Activated naive CD8-positive, alpha-beta T cell treated with anti-CD3 and anti-CD28 coated beads, Interleukin-2, amount 10 ng/mL, durations not matched to agents 7 days and 5 days (primary cell): ENCODE data around the gene MOB2. TPM values are rescaled to one million over a fixed set of nuclear protein-coding genes. Genes with fewer than 3 reads are reported as not detected.

Source experiments
- ATAC-seq: fragments of 150-1000 bp; cut with Tn5 transposase; one replicate; pipeline ENCODE4 v1.10.0; 2021; ENCODE audit warnings: low read depth, moderate library complexity
- POLR2A ChIA-PET: fragments of 350-600 bp; sonication (Branson Sonifier 250); formaldehyde crosslinking; loops from one replicate; lab custom pipeline; 2021; ENCODE audit warnings: antibody characterized with exemption; lab: Charles Lee
- DNase-seq: peaks from one replicate; pipeline ENCODE4 v3.0.0; 2021
- H3K27ac Mint-ChIP-seq: one replicate; pipeline ENCODE4 v1.8.0; 2022; ENCODE audit warnings: mild to moderate bottlenecking, mixed read lengths
- H3K27me3 Mint-ChIP-seq: one replicate; pipeline ENCODE4 v1.8.0; 2022; ENCODE audit warnings: mild to moderate bottlenecking, moderate library complexity, mixed read lengths
- H3K36me3 Mint-ChIP-seq: one replicate; pipeline ENCODE4 v1.8.0; 2021; ENCODE audit warnings: mild to moderate bottlenecking, mixed read lengths
- H3K4me1 Mint-ChIP-seq: one replicate; pipeline ENCODE4 v1.8.0; 2021; ENCODE audit warnings: mixed read lengths
- H3K4me3 Mint-ChIP-seq: one replicate; pipeline ENCODE4 v1.8.0; 2022; ENCODE audit warnings: mild to moderate bottlenecking, moderate library complexity, mixed read lengths
- H3K9me3 Mint-ChIP-seq: one replicate; pipeline ENCODE4 v1.8.0; 2021; ENCODE audit warnings: mixed read lengths
- total RNA-seq, 2 experiments: library from RNA; stranded (reverse); gene quantifications; one replicate each; pipeline ENCODE4 v1.2.3, GENCODE V29; 2021

MOB2 gene
- total RNA-seq, 2 experiments from 2014 or later = 43.2 to 47.2 TPM

DNA sequence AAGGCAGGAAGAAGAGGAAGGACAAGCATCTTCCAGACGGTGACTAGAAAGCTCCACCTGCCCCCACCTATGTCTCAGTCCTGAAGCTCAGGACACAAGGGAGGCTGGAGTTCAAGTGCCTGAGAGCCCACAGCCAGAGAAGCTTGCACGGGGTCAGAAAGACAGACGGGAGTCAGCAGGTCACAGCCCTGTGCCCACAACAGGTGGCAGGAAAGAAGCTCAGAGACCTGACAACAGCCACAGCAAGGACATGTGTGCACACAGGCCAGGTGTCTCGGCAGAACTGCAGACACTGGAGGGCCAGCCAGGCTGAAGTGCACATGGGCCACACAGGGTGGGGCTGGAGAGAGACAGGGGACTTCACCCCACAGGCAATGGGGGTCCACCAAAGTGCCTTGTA lies 37.2 kb upstream of the MOB2 start:
- Mint-ChIP-seq H3K4me1 (no peaks in the 10 kb centered on the region), H3K4me3 (no peak overlapping the region), H3K36me3 (no peaks in the 10 kb centered on the region), H3K9me3 (no peaks in the 10 kb centered on the region), H3K27me3 (no peaks in the 10 kb centered on the region), H3K27ac (no peak overlapping the region)
- no peak for DNase-seq
- no peak for ATAC-seq
- POLR2A ChIA-PET = no interaction called here

DNA sequence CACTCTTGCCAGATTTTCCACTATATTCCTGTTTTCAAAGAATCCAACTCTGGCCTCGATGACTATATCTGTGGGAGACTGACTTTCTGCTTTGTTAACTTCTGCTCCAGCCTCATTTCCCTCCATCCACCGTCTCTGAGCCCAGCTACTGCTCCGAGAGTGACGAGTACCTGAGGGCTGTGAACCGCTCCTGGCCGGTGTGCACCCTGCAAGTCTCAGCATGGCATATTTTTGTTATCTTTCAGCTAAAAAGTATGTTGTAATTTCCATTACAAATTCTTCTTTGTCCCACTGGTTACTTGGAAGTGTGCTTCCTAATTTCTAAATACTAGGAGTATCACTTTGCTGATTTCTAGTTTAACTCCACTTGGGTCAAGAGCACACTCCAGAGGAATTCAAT lies 36.5 kb upstream of the MOB2 start:
- Mint-ChIP-seq H3K4me1 (no peaks in the 10 kb centered on the region), H3K36me3 (no peaks in the 10 kb centered on the region), H3K27me3 (no peaks in the 10 kb centered on the region), H3K9me3 (no peaks in the 10 kb centered on the region), H3K27ac (no peak overlapping the region), H3K4me3 (no peak overlapping the region)
- ATAC-seq (no peak), DNase-seq (no peak)
- POLR2A ChIA-PET = no interaction called here

DNA sequence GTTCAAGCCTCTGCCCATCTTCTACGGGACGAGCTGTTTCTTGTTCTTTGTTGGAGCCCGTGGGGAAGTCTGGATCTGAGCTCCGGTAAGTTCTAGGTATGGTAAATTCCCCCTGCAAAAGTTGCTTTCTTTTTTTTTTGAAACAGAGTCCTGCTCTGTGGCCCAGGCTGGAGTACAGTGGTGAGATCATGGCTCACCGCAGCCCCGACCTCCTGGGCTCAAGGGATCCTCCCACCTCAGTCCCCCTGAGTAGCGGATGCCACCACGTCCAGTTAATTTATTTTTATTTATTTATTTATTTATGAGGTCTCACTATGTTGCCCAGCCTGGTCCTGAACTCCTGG lies 35.5 kb upstream of the MOB2 start:
- POLR2A ChIA-PET = no interaction called here
- Mint-ChIP-seq H3K36me3 (no peaks in the 10 kb centered on the region), H3K9me3 (no peaks in the 10 kb centered on the region), H3K4me3 (no peak overlapping the region), H3K4me1 (no peaks in the 10 kb centered on the region), H3K27ac (no peak overlapping the region), H3K27me3 (no peaks in the 10 kb centered on the region)
- DNase-seq = no peak
- ATAC-seq = no peak

DNA sequence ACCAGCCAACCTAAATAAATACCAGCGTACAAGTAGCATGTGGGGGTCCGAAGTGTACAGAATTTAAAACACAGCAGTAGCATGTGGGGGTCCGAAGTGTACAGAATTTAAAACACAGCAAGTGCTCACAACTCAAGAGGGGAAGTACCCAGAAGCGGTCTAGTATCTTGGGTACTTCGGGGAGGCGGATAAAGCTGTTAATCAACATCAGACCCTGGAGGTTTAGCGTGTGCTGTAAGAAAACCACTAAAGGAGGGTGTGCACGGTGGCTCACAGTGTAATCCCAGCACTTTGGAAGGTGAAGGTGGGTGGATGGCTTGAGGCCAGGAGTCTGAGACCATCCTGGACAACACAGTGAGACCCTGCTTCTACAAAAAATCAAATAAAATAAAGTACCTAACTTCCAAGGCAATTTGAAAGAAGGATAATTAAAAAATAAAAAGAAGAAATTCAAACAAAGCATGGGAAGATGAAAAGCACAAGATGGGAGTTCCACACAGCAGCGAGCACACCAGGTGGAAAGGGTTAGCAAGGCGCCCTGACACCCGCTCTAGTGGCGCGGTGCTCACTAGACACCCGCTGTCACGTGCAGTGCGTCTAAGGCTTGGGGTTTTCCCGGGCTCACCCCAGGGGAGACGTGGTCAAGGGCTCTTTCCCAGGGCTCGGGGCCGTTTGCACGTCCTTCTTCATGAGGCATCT lies 35.0 kb upstream of the MOB2 start:
- H3K27me3 Mint-ChIP-seq = no peaks in the 10 kb centered on the region
- no peaks in the 10 kb centered on the region for H3K4me1 Mint-ChIP-seq
- DNase-seq (no peak), ATAC-seq (no peak)
- no peak overlapping the region for H3K27ac Mint-ChIP-seq
- H3K4me3 Mint-ChIP-seq = no peak overlapping the region
- no peaks in the 10 kb centered on the region for H3K9me3 Mint-ChIP-seq
- POLR2A ChIA-PET = no interaction called here
- H3K36me3 Mint-ChIP-seq = no peaks in the 10 kb centered on the region

DNA sequence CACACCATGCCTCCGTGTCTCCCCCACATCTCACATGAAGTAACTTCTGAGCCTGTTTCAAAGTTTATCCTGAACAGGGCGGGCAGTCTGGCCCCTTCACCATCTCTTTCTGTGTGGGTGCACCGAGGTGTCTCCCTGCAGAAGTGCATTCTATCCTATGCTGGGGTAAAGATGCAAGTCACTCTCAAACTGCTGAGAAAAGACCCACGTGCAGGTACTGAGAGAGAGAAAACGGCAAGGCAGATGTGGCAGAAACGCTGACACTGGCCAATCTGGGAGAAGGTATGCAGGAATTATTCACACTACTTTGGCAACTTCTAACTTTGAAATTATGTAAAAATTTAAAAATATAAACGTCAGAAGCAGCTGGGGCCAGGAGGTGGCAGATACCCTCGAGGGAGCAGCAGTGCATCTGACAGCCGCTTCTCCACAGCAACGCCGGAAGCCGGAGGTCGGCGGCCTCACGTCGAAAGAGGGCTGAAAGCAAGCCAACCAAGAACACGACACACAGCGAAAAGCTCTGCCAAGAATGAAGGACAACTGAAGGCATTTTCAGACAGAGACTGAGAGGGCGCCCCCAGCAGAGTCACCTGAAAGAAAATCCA lies 34.2 kb upstream of the MOB2 start:
- H3K27ac Mint-ChIP-seq = no peak overlapping the region
- H3K27me3 Mint-ChIP-seq = no peaks in the 10 kb centered on the region
- H3K9me3 Mint-ChIP-seq = no peaks in the 10 kb centered on the region
- POLR2A ChIA-PET = no interaction called here
- no peaks in the 10 kb centered on the region for H3K36me3 Mint-ChIP-seq
- DNase-seq (no peak), ATAC-seq (no peak)
- peaks cover 1% of the 10 kb centered on the region for H3K4me1 Mint-ChIP-seq
- no peak overlapping the region for H3K4me3 Mint-ChIP-seq

DNA sequence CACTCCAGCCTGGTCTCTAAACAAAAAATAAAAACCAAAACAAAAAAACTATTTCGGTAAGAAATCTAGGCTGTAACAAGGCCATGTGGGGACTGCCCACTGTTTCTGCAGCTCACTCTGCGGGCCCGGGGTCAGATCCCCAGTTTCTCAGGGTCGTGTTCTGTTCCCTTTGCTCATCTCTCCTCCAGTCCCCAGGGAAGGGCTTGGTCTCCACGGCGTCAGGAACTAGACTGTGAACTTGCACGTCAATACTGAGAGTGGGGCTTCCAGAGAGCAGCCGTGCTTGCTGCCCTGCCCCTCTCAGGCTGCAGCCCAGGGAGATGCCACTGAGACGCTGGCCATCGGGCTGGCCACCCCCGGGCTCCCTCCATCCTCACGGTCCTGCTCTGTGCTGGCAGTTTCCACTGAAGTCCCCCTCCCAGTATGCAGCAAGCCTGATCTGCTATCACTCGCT lies 33.7 kb upstream of the MOB2 start:
- no peak for DNase-seq
- Mint-ChIP-seq H3K27me3 (no peaks in the 10 kb centered on the region), H3K4me1 (peaks cover 1% of the 10 kb centered on the region), H3K27ac (no peak overlapping the region), H3K36me3 (no peaks in the 10 kb centered on the region), H3K4me3 (no peak overlapping the region), H3K9me3 (no peaks in the 10 kb centered on the region)
- no peak for ATAC-seq
- POLR2A ChIA-PET = no interaction called here

DNA sequence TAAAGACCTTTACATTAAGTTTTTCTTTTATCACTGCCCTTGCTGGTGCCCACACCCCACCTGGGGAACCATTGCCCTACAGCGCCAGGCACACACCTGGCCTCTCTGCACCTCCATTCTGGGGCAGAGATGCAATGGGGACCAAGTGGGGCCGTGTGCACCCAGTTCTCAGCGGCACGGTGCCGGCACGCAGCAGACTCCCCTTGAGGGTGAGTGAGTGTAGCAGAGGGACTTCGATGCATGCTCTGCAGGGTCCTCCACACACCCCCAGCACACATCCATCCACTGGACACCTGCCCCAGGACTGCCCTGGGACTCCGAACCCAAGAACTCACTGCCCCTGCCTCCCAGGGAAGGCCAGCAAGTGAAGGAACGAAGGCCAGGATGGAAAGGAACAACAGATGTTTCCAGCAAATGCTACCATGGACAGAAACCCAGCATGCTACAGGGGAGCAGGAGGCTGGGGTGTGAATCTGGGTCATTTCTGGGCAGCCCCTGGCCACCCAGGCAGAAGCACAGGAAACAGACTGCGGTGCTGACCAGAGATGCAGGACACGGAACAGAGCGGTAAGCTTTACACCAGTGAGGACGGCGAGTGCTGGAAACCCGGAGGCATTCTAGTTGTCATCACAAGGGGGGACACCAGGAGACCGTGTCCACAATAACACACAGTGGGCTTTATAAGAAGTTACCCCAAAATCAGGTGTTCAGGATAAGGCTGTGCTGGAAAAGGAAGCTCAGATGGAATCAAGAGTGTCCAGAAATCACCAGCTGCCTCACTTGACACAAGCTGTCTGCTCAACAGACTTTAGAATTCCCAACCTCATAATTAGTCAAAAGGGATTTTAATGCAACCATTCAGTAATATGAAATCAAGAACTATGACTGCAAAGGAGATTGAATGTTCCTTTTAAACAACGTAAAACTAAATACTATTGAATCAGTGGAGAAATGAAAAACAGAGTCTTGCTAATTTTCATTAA lies 32.7 kb upstream of the MOB2 start:
- H3K27me3 Mint-ChIP-seq = no peaks in the 10 kb centered on the region
- ATAC-seq (no peak), DNase-seq (no peak)
- no peaks in the 10 kb centered on the region for H3K36me3 Mint-ChIP-seq
- H3K9me3 Mint-ChIP-seq = no peaks in the 10 kb centered on the region
- H3K4me1 Mint-ChIP-seq = peaks cover 1% of the 10 kb centered on the region
- POLR2A ChIA-PET = no interaction called here
- H3K4me3 Mint-ChIP-seq = no peak overlapping the region
- no peak overlapping the region for H3K27ac Mint-ChIP-seq

DNA sequence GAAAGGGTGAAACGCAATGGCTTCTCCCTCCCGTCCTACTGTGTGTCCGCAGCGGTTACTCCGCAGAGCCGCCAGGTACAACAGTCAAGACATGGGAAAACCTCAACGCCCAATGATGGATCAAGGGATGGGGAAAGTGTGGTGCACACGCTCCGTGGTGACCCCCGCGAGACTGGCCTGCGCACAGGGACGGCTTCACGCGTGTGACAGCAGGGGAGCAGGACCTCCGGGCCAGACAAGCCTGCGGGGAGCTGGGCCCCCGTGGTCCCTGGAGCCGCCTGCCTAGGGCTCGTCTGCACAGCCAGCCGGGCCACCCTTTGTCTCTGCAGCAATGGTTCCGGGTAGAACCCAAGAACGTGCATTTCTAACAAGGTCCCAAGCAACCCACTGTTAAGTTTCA lies 31.7 kb upstream of the MOB2 start:
- Mint-ChIP-seq H3K9me3 (no peaks in the 10 kb centered on the region), H3K27me3 (no peaks in the 10 kb centered on the region), H3K27ac (no peak overlapping the region), H3K36me3 (peaks cover 1% of the 10 kb centered on the region), H3K4me1 (peaks cover 6% of the 10 kb centered on the region), H3K4me3 (no peak overlapping the region)
- POLR2A ChIA-PET = no interaction called here
- no peak for DNase-seq
- no peak for ATAC-seq

DNA sequence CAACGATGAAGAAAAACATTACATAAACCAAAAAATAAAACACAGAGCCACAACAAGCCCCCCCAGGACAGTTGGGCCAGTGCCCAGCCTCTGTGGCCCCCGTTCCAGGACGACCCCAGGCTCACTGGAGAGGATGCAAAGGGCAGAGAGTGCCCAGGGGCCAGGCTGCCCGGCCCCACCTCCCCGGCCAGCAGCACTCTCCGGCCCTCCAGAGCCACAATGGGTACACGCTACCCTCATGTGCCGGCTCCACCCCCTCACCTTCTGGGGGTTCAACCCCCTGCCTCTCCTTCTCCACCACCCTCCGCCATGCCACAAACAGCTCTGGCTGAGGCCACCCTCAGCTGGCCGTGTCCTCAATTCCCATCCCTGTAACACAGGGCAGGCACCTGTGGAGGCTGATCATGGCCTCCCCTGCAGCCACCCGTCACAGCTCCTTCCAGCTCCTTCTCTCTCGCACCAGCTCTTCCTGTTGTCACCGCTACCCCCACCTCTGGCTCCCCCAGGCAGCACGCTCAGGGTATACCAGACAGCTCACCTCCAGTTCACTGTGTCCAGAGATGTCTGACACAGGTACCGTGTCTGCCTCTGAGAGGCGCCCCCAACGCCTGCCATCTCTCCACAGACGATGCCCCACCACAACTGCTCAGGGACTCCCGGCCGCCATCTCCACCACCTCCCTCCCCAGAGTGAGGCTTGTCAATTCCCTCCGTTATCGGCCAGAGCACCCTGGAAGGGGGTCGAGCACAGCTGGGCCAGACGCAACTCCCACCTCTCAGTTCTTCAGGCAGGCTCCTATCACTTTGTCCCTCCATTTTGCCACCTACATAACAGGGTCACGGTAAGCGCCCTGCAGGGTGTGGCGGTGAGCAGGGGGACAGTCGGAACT lies 30.8 kb upstream of the MOB2 start:
- DNase-seq (no peak), ATAC-seq (no peak)
- no peaks in the 10 kb centered on the region for H3K27me3 Mint-ChIP-seq
- H3K27ac Mint-ChIP-seq = no peak overlapping the region
- H3K4me3 Mint-ChIP-seq = no peak overlapping the region
- peaks cover 1% of the 10 kb centered on the region for H3K36me3 Mint-ChIP-seq
- POLR2A ChIA-PET = no interaction called here
- H3K9me3 Mint-ChIP-seq = no peaks in the 10 kb centered on the region
- peaks cover 9% of the 10 kb centered on the region for H3K4me1 Mint-ChIP-seq

DNA sequence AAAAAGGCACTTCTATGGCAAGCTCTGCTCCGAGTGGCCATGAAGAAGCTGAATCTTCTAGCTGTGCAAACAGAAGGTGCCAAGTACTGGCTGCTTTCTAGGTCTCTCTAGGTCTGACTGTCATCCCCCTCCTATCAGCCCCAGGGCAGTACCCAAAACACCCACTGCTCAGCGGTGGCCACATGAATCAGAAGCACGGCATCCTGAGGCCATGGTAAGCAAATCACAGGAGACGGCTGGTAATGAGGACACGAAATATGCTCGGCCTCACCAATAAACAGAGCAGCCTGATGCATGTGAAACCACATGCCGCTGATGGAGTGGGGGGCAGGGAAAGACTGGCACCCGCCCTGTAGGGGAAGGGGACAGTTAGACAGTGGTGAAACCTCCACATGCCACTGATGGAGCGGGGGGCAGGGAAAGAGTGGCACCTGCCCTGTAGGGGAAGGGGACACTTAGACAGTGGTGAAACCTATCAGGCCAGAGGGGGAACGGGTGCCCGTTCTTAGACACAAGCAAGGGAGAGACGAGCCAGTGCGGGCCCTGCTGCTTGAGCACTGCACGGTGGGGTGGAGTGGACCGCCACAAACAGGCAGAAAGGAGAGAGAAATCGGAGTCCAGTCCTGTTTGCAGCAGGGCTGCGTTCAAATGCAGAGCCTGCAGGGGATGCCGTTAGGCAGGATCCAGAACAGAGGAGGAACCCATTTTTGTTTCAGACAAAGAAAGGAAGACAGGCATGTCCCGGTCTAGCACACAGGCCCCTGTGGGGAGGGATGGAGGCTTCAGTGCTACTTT lies 29.9 kb upstream of the MOB2 start:
- Mint-ChIP-seq H3K4me3 (no peak overlapping the region), H3K9me3 (no peaks in the 10 kb centered on the region), H3K36me3 (peaks cover 1% of the 10 kb centered on the region), H3K27ac (no peak overlapping the region), H3K4me1 (peaks cover 10% of the 10 kb centered on the region), H3K27me3 (no peaks in the 10 kb centered on the region)
- ATAC-seq = no peak
- POLR2A ChIA-PET = no interaction called here
- no peak for DNase-seq

DNA sequence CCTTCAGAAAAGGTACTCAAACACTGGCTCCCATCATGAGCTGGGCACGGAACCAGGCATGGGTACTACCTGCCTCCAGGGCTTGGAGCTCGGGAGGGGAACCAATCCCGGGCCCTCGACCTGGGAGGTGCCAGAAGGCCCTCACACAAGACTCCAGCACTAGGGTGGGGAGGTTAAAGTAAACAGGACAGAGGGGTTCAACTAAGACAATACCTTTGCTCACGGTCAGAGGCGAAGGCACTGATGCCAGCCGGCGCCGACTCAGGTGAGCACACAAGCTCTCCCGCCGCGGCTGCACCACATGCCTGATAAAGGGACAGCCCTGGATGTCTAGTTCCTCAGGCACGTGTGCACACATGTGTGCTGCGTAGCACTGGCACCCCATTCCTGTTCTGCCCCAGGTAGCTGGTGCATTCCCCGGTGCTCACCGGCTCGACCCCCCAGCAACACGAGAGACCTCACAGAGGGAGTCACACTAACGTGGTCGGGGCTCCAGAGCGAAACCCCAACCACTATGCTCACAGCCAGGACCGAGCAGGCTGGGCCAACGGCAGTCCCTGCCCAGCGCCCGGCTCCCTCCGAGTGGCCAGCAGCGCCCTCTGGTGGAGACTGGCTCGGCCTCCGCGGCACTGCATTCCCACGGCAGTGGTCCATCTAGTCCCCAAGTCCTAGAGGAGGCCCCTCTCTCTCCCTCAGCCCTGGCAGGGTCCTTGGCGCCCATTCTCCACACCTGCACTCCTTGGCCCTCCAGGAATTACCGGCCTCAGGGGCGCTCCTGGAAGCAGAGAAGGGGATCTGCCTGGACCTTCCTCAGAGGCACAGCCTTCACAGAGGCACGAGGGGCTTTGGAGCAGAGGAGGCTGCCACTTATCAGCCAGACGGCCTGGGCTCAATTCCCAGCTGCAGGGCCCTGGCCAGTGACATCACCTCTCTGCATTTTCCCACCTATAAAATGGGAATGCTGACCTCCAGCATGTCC lies 28.8 kb upstream of the MOB2 start:
- H3K4me1 Mint-ChIP-seq = peaks cover 10% of the 10 kb centered on the region
- DNase-seq = peak; percentile 82
- ATAC-seq = peak; percentile 71
- H3K4me3 Mint-ChIP-seq = no peak overlapping the region
- H3K27ac Mint-ChIP-seq = no peak overlapping the region
- no peaks in the 10 kb centered on the region for H3K27me3 Mint-ChIP-seq
- POLR2A ChIA-PET = no interaction called here
- H3K36me3 Mint-ChIP-seq = peaks cover 1% of the 10 kb centered on the region
- H3K9me3 Mint-ChIP-seq = no peaks in the 10 kb centered on the region
